A204.1 (cell line): Measurements from ENCODE around the gene PPARD.
"Not testable (repeated sequence)": the region's sequence is repeated elsewhere in the genome, so short reads cannot be mapped to it uniquely, and the experiment has no call there.

ENCODE experiments used
- FAIRE-seq: peaks from 2 replicates; lab custom pipeline; 2012; peaks lifted over from hg19 to GRCh38; lab: Jason Lieb, UNC

PPARD gene

DNA sequence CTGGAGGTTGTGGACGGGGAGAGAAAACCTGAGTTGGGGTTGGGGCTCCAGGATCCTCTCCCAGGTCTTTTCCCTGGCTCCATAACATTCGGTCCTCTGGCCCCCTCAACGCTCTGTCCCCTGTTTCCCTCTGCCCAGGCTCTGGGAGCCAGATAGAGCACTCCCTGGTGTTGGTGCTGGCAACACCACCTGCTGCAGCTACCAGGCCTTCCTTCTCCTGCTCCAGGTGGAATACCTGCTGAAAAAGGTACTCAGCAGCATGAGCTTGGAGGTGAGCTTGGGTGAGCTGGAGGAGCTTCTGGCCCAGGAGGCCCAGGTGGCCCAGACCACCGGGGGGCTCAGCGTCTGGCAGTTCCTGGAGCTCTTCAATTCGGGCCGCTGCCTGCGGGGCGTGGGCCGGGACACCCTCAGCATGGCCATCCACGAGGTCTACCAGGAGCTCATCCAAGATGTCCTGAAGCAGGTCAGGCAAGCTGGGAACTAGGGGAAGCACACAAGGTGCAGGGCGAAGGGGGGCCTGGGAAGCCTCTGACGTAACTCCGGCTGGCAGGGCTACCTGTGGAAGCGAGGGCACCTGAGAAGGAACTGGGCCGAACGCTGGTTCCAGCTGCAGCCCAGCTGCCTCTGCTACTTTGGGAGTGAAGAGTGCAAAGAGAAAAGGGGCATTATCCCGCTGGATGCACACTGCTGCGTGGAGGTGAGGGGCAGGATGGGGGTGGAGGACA is 30.1 kb upstream of the PPARD start:
- FAIRE-seq: no peak

DNA sequence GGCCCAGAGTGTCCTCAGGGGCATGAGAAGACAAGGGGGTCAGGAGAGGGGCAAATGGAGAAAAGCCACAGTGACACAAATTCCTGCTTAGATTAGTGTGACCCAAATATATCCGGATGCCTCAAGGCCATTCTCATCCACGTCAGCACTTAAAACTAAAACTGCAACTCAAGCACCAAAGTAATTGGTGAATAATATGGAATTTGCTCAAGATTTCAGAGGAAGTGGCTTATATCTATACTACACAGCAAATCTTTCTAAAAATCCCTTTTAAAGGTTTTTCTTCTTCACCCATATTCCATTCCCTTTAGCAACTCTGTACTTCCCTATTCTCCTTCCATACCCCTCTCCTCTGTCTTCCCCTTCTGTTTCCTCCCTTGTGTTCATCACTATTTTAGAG is 29.6 kb upstream of the PPARD start:
- FAIRE-seq: no peak

DNA sequence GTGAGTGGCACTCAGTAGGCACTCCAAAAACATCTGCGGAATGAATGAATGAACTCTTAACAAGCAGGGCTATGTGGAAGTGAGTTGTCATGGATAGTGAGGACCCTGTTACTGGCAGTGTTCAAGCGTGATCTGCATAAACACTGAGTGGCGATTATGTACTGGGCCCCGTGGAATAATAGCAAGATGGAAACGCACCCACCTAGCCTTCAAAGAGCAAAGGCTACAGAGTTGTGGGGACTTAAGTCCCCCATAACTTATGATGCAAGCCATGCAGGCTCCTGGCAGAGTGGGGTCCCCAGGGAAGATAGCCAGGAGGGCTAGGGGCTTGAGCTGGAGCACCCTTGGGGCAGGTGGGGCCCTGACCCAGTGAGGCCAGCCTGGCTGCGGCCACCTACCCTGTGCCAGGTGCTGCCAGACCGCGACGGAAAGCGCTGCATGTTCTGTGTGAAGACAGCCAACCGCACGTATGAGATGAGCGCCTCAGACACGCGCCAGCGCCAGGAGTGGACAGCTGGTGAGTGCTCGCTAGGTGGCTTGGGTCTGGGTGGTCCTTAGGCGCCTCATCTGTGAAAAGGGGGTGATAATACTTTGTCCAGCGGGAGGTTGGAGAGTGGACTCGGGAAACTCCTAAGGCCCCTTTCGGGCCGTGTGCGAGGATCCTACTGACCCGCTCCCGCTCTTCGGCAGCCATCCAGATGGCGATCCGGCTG is 24.7 kb upstream of the PPARD start:
- no peak for FAIRE-seq

DNA sequence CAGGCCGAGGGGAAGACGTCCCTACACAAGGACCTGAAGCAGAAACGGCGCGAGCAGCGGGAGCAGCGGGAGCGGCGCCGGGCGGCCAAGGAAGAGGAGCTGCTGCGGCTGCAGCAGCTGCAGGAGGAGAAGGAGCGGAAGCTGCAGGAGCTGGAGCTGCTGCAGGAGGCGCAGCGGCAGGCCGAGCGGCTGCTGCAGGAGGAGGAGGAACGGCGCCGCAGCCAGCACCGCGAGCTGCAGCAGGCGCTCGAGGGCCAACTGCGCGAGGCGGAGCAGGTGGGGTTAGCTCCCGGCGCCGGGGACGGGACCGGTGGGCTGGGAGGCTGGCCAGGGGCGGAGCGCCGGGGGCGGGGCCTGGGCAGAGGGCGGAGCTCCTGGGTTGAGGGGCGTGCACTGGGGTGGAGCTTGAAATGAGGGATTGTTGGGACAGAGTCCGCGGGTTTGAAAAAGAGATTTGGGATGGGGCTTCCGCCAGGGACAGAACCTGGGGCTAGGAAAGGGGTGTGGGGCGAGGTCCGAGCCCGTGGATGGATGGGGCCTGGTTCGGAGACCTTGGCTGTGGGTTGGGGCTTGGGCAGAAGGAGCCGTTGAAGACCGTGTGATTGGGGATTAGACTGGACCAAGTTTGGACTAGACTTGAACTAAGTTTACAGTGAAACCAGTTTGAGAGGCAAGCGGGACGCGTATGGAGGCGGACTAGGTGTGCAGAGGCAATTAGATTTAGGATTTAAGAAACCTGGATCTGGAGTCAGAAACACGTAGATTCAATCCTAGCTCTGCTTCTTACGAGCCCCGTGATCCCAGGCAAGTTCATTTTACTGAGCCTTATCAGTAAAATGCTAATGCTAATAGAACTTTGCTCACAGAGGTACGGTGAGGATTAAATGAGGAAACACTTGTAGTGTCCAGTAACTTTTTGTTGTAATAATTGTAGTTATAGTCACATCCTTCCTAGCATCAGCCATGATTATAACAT is 23.9 kb upstream of the PPARD start:
- no peak for FAIRE-seq

- FAIRE-seq: no peak
Observed at GRCh38 chr6:35319346-35320030, 22.9 kb upstream of the PPARD start.

- no peak for FAIRE-seq
Observed at GRCh38 chr6:35320031-35320410, 22.3 kb upstream of the PPARD start.

DNA sequence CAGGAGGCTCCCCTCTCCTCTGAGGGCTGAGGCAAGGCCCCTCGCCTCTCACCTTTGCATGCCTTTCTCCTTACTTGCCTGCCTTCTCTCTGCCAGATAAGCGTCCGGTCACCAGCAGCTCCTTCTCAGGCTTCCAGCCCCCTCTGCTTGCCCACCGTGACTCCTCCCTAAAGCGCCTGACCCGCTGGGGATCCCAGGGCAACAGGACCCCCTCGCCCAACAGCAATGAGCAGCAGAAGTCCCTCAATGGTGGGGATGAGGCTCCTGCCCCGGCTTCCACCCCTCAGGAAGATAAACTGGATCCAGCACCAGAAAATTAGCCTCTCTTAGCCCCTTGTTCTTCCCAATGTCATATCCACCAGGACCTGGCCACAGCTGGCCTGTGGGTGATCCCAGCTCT is 21.3 kb upstream of the PPARD start:
- FAIRE-seq: no peak

- no peak for FAIRE-seq
Observed at GRCh38 chr6:35327349-35328027, 14.9 kb upstream of the PPARD start.

GRCh38 chr6:35328108-35328723 is 14.1 kb upstream of the PPARD start:
- no peak for FAIRE-seq

DNA sequence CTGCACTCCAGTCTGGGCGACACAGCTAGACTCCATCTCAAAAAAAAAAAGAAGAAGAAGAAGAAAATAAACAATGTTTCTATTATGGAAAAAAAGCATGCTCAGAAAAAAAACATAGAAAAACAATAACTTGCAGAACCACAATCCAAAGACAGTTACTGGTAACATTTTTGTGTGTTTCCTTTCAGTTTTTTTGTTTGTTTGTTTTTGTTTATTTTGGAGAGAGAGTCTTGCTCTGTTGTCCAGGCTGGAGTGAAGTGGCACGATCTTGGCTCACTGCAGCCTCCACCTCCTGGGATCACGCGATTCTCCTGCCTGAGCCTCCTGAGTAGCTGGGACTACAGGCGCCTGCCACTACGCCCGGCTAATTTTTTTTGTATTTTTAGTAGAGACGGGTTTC is 13.4 kb upstream of the PPARD start:
- not testable (repeated sequence) for FAIRE-seq

DNA sequence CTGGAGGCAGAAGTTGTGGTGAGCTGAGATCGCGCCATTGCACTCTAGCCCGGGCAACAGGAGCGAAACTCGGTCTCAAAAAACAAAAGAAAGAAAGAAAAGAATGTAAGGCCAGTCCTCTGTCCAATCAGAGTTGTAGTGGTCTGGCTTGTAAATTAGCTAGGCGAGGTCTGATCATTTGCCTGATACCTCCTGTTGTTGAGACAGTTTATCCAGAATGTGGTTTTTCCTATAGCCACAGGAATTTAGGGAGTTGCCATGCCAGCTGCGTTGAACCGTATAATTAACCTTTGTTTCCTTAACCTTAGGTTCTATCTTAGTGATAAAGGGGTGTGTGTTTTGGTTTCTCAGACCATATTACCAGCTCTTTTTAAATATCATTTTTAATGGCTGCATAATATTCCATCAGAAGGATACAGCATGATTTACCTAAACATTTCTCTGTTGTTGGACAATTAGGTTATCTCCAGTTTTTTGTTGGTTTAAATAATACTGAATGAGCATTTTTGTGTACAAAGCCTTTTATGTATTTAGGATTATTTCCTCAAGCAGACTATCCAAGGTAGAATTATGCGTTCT is 11.7 kb upstream of the PPARD start:
- FAIRE-seq: no peak

GRCh38 chr6:35332074-35332887 is 10.1 kb upstream of the PPARD start:
- not testable (repeated sequence) for FAIRE-seq

DNA sequence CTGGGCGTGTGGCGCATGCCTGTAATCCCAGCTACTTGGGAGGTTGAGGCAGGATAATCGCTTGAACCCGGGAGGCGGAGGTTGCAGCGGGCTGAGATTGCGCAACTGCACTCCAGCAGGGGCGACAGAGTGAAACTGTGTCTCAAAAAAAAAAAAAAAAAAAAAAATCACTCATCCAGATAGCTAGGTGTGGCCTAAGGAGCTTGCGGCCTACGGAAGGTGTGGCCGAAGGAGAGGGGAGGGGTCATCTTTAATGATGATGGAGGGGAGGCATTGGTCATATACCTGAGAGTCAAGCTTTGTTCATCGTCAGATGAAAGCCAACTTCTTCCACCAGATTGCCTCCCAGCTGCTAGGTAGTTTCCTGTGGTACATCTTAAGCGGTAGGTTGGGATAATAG is 801 bp upstream of the PPARD start:
- no peak for FAIRE-seq

GRCh38 chr6:35343092-35343834 is 905 bp downstream of the PPARD start:
- no peak for FAIRE-seq

DNA sequence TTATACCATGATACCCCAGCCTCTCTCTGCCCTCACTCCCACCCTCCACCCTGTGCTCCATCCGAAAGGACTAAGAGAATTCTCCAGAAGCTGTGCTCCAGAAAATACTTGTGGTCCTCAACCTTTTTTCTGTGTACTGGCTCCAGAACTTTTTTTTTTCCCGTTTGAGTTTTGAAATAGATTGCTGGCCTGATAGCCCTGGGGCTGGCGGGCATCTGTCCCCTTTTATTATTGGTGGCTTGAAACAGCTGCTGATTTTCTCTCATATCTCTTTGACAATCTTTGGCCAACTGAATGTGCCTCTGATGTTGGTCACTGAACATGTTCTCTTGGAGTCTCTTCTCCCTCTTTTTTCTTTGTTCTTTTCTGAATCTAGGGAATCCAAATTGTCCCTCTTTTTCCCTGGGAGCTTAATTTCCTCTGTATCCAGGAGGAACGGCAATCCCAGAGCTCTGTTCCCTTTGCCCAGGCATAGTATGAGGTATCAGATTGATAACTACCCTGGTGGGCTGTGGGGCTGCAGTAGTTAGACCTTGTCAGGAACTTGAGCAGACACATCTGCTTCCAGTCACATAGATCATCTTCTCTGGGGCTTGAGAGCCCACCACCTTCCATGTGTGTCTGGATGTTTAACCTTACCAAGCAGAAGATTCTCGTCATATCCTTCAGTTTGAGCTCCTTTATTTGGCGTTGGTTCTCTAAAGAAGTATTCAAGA is 1.6 kb downstream of the PPARD start:
- no peak for FAIRE-seq

- no peak for FAIRE-seq
Observed at GRCh38 chr6:35351422-35351821, 9.1 kb downstream of the PPARD start.

DNA sequence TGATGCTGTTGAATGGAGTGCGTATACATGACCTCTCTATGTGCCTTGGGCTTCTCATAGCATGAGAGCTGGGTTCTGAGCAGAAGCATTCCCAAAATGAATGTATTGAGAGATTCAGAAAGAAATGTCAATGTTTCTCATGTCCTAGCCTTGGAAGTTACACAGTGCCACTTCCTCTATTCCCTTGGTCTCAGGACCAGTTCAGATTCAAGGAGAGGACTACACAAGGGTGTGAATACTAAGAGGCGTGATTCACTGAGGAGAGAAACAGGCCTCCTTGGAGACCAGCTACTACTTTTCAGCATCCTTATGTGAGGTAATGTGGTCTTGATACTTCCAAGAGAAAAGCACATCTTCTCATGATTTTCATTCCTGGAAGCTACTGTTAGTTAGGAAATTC is 10.4 kb downstream of the PPARD start:
- no peak for FAIRE-seq

GRCh38 chr6:35354361-35355135 is 12.2 kb downstream of the PPARD start:
- no peak for FAIRE-seq
